MM.1S (cell line): ENCODE data around the gene UBE2S.

Source experiments
- CTCF ChIP-seq: fragments of 300-600 bp; sonication (generic); IDR thresholded peaks from 2 replicates; pipeline ENCODE4 v1.5.1; 2016; ENCODE audit warnings: antibody characterized with exemption, low read length, mixed read lengths
- EZH2 ChIP-seq: fragments of 300-600 bp; sonication (generic); optimal IDR thresholded peaks from 2 replicates; pipeline ENCODE3; 2017; ENCODE audit warnings: low read depth, mild to moderate bottlenecking, antibody characterized with exemption, low read length, mixed read lengths

- no peak for TF ChIP-seq CTCF
- no peak for TF ChIP-seq EZH2
Measured at GRCh38 chr19:55368106-55368505, 39.5 kb downstream of the UBE2S start.
